Activated CD4-positive, alpha-beta T cell treated with anti-CD3 and anti-CD28 coated beads, Interleukin-2, Interleukin-4, amounts not matched to agents 100 ng/mL and 50 ng/mL, durations not matched to agents 16 hours and 8 hours (primary cell): Measurements from ENCODE around the gene CARD14.
"Not testable (repeated sequence)": the region's sequence is repeated elsewhere in the genome, so short reads cannot be mapped to it uniquely, and the experiment has no call there.

Source experiments
- DNase-seq: peaks from one replicate; pipeline ENCODE4 v3.0.0-alpha.2; 2020; ENCODE audit warnings: low spot score

Gene CARD14

GRCh38 chr17:80223838-80224497 is 54.1 kb downstream of the CARD14 start:
- no peak for DNase-seq

DNA sequence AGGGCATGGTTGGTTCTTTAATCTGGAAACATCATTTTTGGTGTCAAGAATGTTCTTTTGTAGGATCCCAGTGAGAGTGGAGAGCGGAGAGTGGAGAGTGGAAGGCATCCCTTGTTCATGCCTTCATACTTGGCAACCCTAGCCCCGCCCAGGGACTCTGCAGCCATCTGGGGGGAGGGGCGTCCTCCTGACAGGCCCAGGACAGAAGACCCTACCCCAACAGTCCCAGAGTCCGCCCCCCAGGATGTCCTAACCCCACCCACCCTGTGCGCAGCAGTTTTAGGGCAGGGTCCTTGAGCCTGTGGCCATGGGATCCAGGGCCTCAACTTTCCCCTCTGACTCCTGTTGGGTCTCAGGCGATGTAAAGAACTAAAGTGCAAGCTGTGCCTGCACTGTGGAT is 54.9 kb downstream of the CARD14 start:
- no peak for DNase-seq

GRCh38 chr17:80225230-80225629 is 55.4 kb downstream of the CARD14 start:
- DNase-seq: no peak

DNA sequence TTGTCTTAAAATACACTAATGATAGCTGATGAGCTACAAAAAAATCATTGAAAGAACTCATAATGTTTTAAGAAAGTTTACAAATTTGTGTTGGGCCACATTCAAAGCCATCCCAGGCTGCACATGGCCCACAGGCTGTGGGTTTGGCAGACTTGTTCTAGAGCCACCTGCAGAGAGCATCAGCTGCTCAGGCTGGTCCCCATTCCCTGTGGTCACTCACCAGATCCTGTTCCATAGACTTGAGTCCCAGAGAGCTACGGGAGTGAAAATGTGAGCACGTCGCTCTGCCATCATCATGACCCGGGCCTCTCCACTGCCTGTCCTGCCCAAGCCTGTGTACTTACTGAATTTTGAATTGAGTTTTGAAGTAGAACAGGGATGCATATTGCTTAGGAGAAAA is 57.3 kb downstream of the CARD14 start:
- DNase-seq: no peak

- no peak for DNase-seq
Measured at GRCh38 chr17:80227666-80228065, 57.8 kb downstream of the CARD14 start.

- DNase-seq: no peak
Measured at GRCh38 chr17:80228477-80228876, 58.6 kb downstream of the CARD14 start.

- no peak for DNase-seq
Measured at GRCh38 chr17:80229011-80229410, 59.2 kb downstream of the CARD14 start.

GRCh38 chr17:80232438-80232837 is 62.6 kb downstream of the CARD14 start:
- DNase-seq: no peak

DNA sequence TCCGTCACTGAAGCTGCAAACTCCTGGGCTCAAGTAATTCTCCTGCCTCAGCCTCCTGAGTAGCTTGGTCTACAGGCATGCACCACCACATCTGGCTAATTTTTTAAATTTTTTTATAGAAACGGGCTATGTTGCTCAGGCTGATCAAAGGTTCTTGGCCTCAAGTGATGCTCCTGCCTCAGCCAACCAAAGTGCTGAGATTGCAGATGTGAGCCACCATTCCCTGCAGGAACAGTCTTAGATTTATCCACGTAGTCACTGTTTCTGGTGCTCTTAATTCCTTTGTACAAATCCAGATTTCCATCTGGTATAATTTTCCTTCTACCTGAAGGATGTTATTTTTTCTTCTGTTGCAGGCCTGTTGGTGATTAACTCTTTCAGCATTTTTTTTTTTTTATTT is 63.4 kb downstream of the CARD14 start:
- DNase-seq: no peak

DNA sequence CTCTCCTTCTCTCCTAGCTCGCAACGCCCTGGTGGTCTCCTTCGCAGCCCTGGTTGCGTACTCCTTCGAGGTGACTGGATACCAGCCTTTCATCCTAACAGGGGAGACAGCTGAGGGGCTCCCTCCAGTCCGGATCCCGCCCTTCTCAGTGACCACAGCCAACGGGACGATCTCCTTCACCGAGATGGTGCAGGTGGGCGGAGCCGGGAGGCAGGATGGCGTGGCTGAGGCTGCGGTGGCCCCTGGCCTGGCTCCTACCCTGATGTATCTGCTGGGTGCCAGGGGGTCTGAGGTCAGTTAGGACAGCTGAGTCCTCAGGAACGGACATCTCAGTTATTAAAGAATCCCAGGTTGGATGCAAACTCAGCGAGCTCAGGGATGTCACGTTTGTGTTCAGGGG is 67.1 kb downstream of the CARD14 start:
- DNase-seq: no peak

DNA sequence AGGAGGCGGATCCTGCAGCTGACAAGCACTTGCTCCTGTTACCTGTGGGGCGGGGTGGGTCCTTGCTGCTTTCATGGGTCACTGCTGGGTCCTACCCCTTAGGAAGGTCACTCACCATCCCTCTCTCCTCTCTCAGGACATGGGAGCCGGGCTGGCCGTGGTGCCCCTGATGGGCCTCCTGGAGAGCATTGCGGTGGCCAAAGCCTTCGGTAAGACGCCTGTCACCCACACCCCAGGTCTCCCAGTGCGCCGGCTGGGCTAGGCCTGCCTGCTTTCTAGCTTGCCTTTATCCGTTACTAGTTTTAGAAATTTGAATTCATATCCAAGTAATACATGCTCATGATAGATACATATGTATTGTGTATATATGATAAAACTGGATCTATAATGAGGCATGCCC is 67.6 kb downstream of the CARD14 start:
- no peak for DNase-seq

DNA sequence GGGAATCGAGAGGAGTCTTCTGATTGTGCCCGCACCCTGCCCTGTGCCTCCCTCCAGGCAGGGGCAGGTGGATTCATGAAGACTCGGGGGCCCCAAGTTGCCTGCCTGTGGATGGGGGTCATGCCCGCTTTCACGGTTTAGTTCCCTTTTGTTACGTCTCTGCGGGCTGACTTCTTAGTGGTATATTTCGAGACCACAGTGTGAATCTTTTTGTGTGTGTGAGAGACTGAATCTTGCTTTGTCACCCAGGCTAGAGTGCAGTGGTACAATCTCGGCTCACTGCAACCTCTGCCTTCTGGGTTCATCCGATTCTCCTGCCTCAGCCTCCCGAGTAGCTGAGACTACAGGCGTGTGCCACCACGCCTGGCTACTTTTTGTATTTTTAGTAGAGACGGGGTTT is 72.7 kb downstream of the CARD14 start:
- DNase-seq: no peak

DNA sequence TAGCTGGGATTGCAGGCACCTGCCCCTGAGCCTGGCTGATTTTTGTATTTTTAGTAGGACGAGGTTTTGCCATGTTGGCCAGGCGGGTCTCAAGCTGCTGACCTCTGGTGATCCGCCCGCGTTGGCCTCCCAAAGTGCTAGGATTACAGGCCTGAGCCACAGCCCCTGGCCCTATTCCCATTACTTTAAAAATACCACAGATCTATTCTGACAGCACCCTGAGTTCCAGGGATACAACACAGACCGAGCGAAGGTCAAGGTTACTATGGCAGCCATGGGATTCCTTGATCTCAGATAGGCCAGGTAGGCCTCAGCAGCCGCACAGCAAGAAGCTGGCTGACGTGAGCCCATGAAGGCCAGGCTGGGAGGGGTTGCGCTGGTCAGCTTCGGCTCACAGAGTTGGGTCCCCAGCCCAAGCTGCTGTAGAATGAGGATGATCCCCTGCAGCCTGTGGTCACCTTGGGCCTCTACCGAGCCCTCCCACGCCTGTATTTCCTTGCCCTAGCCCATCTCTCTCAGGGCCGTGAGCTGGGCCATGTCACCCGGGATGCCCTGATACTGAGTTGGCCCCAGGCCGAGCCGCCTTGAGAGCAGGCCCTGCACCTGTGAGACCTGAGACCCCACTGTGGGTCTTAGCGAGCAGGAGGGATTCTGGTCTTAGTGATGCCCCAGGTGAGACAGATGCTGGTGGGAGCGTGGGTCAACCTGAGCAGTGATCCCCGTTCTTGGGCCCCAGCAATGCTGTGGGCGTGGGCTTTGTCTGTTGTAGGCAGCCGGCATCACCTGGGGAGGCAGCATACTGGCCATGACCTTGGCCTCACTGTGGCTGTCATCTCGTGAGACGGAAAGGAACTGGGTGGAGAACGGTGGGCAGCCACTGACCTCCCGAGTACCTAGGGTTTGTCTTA is 74.0 kb downstream of the CARD14 start:
- no peak for DNase-seq

DNA sequence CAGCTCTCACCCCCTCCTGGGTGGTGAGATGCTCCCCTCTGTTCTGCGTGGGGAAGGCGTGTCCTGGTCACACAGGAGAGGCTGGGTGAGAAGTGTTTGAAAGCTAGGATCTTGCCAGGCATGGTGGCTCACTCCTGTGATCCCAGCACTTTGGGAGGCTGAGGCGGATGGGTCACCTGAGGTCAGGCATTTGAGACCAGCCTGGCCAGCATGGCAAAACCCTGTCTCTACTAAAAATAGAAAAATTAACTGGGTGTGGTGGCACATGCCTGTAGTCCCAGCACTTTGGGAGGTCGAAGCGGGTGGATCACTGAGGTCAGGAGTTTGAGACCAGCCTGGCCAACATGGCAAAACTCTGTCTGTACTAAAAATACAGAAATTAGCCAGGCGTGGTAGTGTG is 74.6 kb downstream of the CARD14 start:
- DNase-seq: not testable (repeated sequence)

GRCh38 chr17:80244871-80245509 is 75.2 kb downstream of the CARD14 start:
- DNase-seq: no peak

DNA sequence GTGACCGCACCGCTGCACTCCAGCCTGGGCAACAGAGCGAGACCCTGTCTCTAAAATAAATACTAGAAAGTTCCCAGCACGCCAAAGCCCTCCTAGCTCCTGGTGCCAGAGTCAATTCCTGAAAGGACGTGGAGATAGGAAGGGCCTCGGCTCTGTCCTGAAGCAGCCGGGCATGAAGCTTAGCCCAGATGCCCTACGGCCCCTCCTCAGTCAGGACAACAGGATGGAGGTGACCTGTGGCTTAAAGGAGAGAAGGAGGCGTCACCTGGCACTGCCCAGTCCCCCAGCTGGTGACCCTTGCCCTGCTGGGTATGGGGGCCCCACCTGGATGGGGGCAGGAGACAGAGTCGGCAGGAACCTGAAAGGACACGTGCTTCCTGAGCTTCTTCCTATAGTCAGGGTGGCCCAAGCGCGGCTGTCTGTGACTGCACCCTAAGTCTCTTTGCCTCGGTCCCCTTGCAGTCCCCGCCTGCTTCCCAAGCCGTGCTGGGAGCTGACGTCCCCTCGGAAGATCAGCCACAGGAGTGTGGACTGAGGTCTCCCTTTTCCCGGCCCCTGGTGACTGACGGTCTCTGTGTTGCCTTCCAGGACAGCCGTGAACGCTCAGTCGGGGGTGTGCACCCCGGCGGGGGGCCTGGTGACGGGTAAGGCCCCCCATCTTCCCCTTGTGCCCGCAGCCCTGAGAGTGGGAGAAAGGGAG is 75.9 kb downstream of the CARD14 start:
- no peak for DNase-seq

GRCh38 chr17:80246266-80246681 is 76.4 kb downstream of the CARD14 start:
- DNase-seq: no peak

GRCh38 chr17:80246726-80247125 is 76.9 kb downstream of the CARD14 start:
- no peak for DNase-seq

- DNase-seq: no peak
Measured at GRCh38 chr17:80247561-80247960, 77.7 kb downstream of the CARD14 start.

GRCh38 chr17:80248001-80248893 is 78.4 kb downstream of the CARD14 start:
- DNase-seq: no peak
